WTC11 (cell line): ENCODE data around the gene PPP1R16B. TPM values are rescaled to one million over a fixed set of nuclear protein-coding genes. Genes with fewer than 3 reads are reported as not detected.

Experiments
- ARID4B ChIP-seq: sonication (generic); formaldehyde crosslinking; IDR thresholded peaks from 2 replicates; pipeline ENCODE4 v1.8.0; 2023; ENCODE audit warnings: missing genetic modification reagents, mild to moderate bottlenecking, borderline replicate concordance
- CREB1 ChIP-seq: sonication (generic); formaldehyde crosslinking; IDR thresholded peaks from 2 replicates; pipeline ENCODE4 v1.8.0; 2023; ENCODE audit warnings: mild to moderate bottlenecking, missing genetic modification reagents
- CREM ChIP-seq: sonication (generic); formaldehyde crosslinking; IDR thresholded peaks from 2 replicates; pipeline ENCODE4 v1.8.1; 2022; ENCODE audit warnings: mild to moderate bottlenecking, missing genetic modification reagents, moderate library complexity
- FOXK1 ChIP-seq: sonication (generic); formaldehyde crosslinking; IDR thresholded peaks from 2 replicates; pipeline ENCODE4 v1.8.0; 2022; ENCODE audit warnings: mild to moderate bottlenecking, moderate library complexity, missing genetic modification reagents
- FOXP4 ChIP-seq: sonication (generic); formaldehyde crosslinking; IDR thresholded peaks from 2 replicates; pipeline ENCODE4 v1.8.0; 2022; ENCODE audit warnings: mild to moderate bottlenecking, missing genetic modification reagents
- GTF2I ChIP-seq: fragments of 250-450 bp; sonication (Bioruptor Pico); conservative IDR thresholded peaks from 2 replicates; pipeline ENCODE4 v1.4.0; 2021; ENCODE audit warnings: mild to moderate bottlenecking
- HMGXB4 ChIP-seq: sonication (generic); formaldehyde crosslinking; IDR thresholded peaks from 2 replicates; pipeline ENCODE4 v1.8.1; 2023; ENCODE audit warnings: mild to moderate bottlenecking, moderate library complexity, missing genetic modification reagents
- JUN ChIP-seq: sonication (generic); formaldehyde crosslinking; IDR thresholded peaks from 2 replicates; pipeline ENCODE4 v1.8.0; 2023; ENCODE audit warnings: mild to moderate bottlenecking, missing genetic modification reagents
- RORB ChIP-seq: fragments of 250-450 bp; sonication (Bioruptor Pico); IDR thresholded peaks from 2 replicates; pipeline ENCODE4 v1.9.0; 2021; ENCODE audit warnings: mild to moderate bottlenecking
- SMAD4 ChIP-seq: sonication (generic); formaldehyde crosslinking; IDR thresholded peaks from 2 replicates; pipeline ENCODE4 v1.8.0; 2022; ENCODE audit warnings: mild to moderate bottlenecking, missing genetic modification reagents
- SOX15 ChIP-seq: fragments of 250-450 bp; sonication (Bioruptor Pico); IDR thresholded peaks from 2 replicates; pipeline ENCODE4 v1.9.0; 2021; ENCODE audit warnings: mild to moderate bottlenecking
- SP1 ChIP-seq: sonication (generic); formaldehyde crosslinking; conservative IDR thresholded peaks from 2 replicates; pipeline ENCODE4 v1.8.1; 2022; ENCODE audit warnings: missing genetic modification reagents
- USF2 ChIP-seq: sonication (generic); formaldehyde crosslinking; IDR thresholded peaks from 2 replicates; pipeline ENCODE4 v1.8.1; 2023; ENCODE audit warnings: mild to moderate bottlenecking, missing genetic modification reagents, moderate library complexity
- ZBTB21 ChIP-seq: sonication (generic); formaldehyde crosslinking; IDR thresholded peaks from 2 replicates; pipeline ENCODE4 v1.8.1; 2023; ENCODE audit warnings: mild to moderate bottlenecking, missing genetic modification reagents, borderline replicate concordance
- ZNF263 ChIP-seq: sonication (generic); formaldehyde crosslinking; IDR thresholded peaks from 2 replicates; pipeline ENCODE4 v1.8.1; 2022; ENCODE audit warnings: low read depth, mild to moderate bottlenecking, moderate library complexity, missing genetic modification reagents
- ZNF281 ChIP-seq: sonication (generic); formaldehyde crosslinking; IDR thresholded peaks from 2 replicates; pipeline ENCODE4 v1.8.0; 2023; ENCODE audit warnings: mild to moderate bottlenecking, missing genetic modification reagents
- ZNF423 ChIP-seq: fragments of 250-450 bp; sonication (Bioruptor Pico); IDR thresholded peaks from 2 replicates; pipeline ENCODE4 v2.1.2; 2022; ENCODE audit warnings: mild to moderate bottlenecking, moderate library complexity
- ZNF425 ChIP-seq: fragments of 250-450 bp; sonication (Bioruptor Pico); conservative IDR thresholded peaks from 2 replicates; pipeline ENCODE4 v1.9.0; 2021; ENCODE audit warnings: mild to moderate bottlenecking
- total RNA-seq: library from RNA; stranded (reverse); gene quantifications from 3 replicates; pipeline ENCODE4 v1.2.3, GENCODE V29; 2021
- TF ChIP-seq, protein P1 (sequence below): sonication (generic); formaldehyde crosslinking; IDR thresholded peaks from 2 replicates; pipeline ENCODE4 v1.8.0; 2022; ENCODE audit warnings: mild to moderate bottlenecking, missing genetic modification reagents
- TF ChIP-seq, protein P2 (sequence below): sonication (generic); formaldehyde crosslinking; IDR thresholded peaks from 2 replicates; pipeline ENCODE4 v1.8.1; 2022; ENCODE audit warnings: low read depth, missing genetic modification reagents, borderline replicate concordance

Gene PPP1R16B
- total RNA-seq, 1 experiment from 2014 or later = 12.0 TPM

GRCh38 chr20:38962044-38962927, 156.8 kb downstream of the PPP1R16B start, which contains the start of gene DHX35 (continued):
- TF ChIP-seq ZNF425 (CRISPR knock-in tag) (no peak), USF2 (CRISPR knock-in tag) (peak; percentile 100), GTF2I (CRISPR knock-in tag) (no peak), ZNF423 (CRISPR knock-in tag) (no peak), ZNF263 (CRISPR knock-in tag) (peak; percentile 65), ARID4B (peak; percentile 66; the same call in 1 of the 2 replicates), JUN (CRISPR knock-in tag) (0 out of 2 replicates have a peak, but pooled peaks have one; percentile 56), HMGXB4 (CRISPR knock-in tag) (peak; percentile 88), CREB1 (peak; percentile 34; the same call in 1 of the 2 replicates), FOXP4 (CRISPR knock-in tag) (peak; percentile 61; the same call in 1 of the 2 replicates), RORB (CRISPR knock-in tag) (no peak), FOXK1 (CRISPR knock-in tag) (peak; percentile 41; the same call in 1 of the 2 replicates), SOX15 (CRISPR knock-in tag) (no peak), CREM (peak; percentile 65), SP1 (CRISPR knock-in tag) (peak; percentile 97), ZBTB21 (no peak), SMAD4 (no peak), ZNF281 (0 out of 2 replicates have a peak, but pooled peaks have one; percentile 11)
- TF ChIP-seq, protein P1, sequence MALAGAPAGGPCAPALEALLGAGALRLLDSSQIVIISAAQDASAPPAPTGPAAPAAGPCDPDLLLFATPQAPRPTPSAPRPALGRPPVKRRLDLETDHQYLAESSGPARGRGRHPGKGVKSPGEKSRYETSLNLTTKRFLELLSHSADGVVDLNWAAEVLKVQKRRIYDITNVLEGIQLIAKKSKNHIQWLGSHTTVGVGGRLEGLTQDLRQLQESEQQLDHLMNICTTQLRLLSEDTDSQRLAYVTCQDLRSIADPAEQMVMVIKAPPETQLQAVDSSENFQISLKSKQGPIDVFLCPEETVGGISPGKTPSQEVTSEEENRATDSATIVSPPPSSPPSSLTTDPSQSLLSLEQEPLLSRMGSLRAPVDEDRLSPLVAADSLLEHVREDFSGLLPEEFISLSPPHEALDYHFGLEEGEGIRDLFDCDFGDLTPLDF (CRISPR knock-in tag) = 0 out of 2 replicates have a peak, but pooled peaks have one; percentile 62
- TF ChIP-seq, protein P2, sequence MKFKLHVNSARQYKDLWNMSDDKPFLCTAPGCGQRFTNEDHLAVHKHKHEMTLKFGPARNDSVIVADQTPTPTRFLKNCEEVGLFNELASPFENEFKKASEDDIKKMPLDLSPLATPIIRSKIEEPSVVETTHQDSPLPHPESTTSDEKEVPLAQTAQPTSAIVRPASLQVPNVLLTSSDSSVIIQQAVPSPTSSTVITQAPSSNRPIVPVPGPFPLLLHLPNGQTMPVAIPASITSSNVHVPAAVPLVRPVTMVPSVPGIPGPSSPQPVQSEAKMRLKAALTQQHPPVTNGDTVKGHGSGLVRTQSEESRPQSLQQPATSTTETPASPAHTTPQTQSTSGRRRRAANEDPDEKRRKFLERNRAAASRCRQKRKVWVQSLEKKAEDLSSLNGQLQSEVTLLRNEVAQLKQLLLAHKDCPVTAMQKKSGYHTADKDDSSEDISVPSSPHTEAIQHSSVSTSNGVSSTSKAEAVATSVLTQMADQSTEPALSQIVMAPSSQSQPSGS (CRISPR knock-in tag) = no peak
